ENCODE measurements around the gene TMEM175. TPM values are rescaled to one million over a fixed set of nuclear protein-coding genes. Genes with fewer than 3 reads are reported as not detected.
A peak's percentile ranks its signal among the peaks of the same experiment; 100 is the strongest.
"Not testable (repeated sequence)": the region's sequence is repeated elsewhere in the genome, so short reads cannot be mapped to it uniquely, and the experiment has no call there.

The TMEM175 gene
- total RNA-seq, 1 donor from 2014 or later = 7.6 TPM

GRCh38 chr4:915595-915994 is 16.7 kb upstream of the TMEM175 start:
- DNase-seq (ENCODE audit: low read depth, low spot score) = no peak

GRCh38 chr4:917466-917865 is 14.8 kb upstream of the TMEM175 start:
- DNase-seq (ENCODE audit: low read depth, low spot score) = no peak

- no peak for DNase-seq (ENCODE audit: low read depth, low spot score)
These were observed 14.3 kb upstream of the TMEM175 start for GRCh38 chr4:917992-918391.

GRCh38 chr4:918591-918990 is 13.7 kb upstream of the TMEM175 start:
- DNase-seq (ENCODE audit: low read depth, low spot score) = not testable (repeated sequence)

- not testable (repeated sequence) for DNase-seq (ENCODE audit: low read depth, low spot score)
These were observed 13.1 kb upstream of the TMEM175 start for GRCh38 chr4:919004-919680.

- no peak for DNase-seq (ENCODE audit: low read depth, low spot score)
These were observed 10.4 kb upstream of the TMEM175 start for GRCh38 chr4:921830-922331.

- DNase-seq (ENCODE audit: low read depth, low spot score) = peak; percentile 43
These were observed 7.9 kb upstream of the TMEM175 start for GRCh38 chr4:924107-925096.

GRCh38 chr4:925171-925570 is 7.1 kb upstream of the TMEM175 start:
- no peak for DNase-seq (ENCODE audit: low read depth, low spot score)

- DNase-seq (ENCODE audit: low read depth, low spot score) = no peak
These were observed 6.3 kb upstream of the TMEM175 start for GRCh38 chr4:925771-926500.

- DNase-seq (ENCODE audit: low read depth, low spot score) = no peak
These were observed 5.7 kb upstream of the TMEM175 start for GRCh38 chr4:926538-926937.

- DNase-seq (ENCODE audit: low read depth, low spot score) = not testable (repeated sequence)
These were observed 4.7 kb upstream of the TMEM175 start for GRCh38 chr4:927566-927965.

- no peak for DNase-seq (ENCODE audit: low read depth, low spot score)
These were observed 3.0 kb upstream of the TMEM175 start for GRCh38 chr4:929096-929765.

GRCh38 chr4:930028-930551 is 2.2 kb upstream of the TMEM175 start:
- no peak for DNase-seq (ENCODE audit: low read depth, low spot score)

- DNase-seq (ENCODE audit: low read depth, low spot score) = no peak
These were observed 1.4 kb upstream of the TMEM175 start for GRCh38 chr4:930827-931193.

GRCh38 chr4:931194-931959 is 883 bp upstream of the TMEM175 start:
- no peak for DNase-seq (ENCODE audit: low read depth, low spot score)

- DNase-seq (ENCODE audit: low read depth, low spot score) = no peak
These were observed 432 bp downstream of the TMEM175 start for GRCh38 chr4:932713-933070.

GRCh38 chr4:939508-939907 is 7.2 kb downstream of the TMEM175 start:
- not testable (repeated sequence) for DNase-seq (ENCODE audit: low read depth, low spot score)

- DNase-seq (ENCODE audit: low read depth, low spot score) = no peak
These were observed 13.2 kb downstream of the TMEM175 start for GRCh38 chr4:945274-946102.

GRCh38 chr4:946103-946450 is 13.8 kb downstream of the TMEM175 start:
- DNase-seq (ENCODE audit: low read depth, low spot score) = no peak
